ENCODE measurements around the gene HOXC4. TPM values are rescaled to one million over a fixed set of nuclear protein-coding genes. Genes with fewer than 3 reads are reported as not detected.
"Not testable (repeated sequence)": the region's sequence is repeated elsewhere in the genome, so short reads cannot be mapped to it uniquely, and the experiment has no call there.

The HOXC4 gene
- total RNA-seq, 1 experiment from 2014 or later: 9.6 TPM

- no peaks in the 10 kb centered on the region for H3K27me3 ChIP-seq (replicated peaks; ENCODE audit: insufficient read depth, low read depth, low read length, poor library complexity)
- no peak overlapping the region for H3K4me3 ChIP-seq (ENCODE audit: low read depth, low read length, poor library complexity, severe bottlenecking)
- intact Hi-C loops (cut with micrococcal nuclease; ENCODE audit: unreplicated experiment): no loop called here
- no peaks in the 10 kb centered on the region for H3K9me3 ChIP-seq (ENCODE audit: low read depth, low read length, poor library complexity, severe bottlenecking)
- H3K4me1 ChIP-seq (ENCODE audit: insufficient read depth, low read length, poor library complexity, severe bottlenecking): peaks cover 20% of the 10 kb centered on the region
- TF ChIP-seq CTCF (conservative IDR thresholded peaks at IDR 0.05; ENCODE audit: low read depth, low read length): no peak
- TF ChIP-seq EZH2 (IDR thresholded peaks at IDR 0.05; ENCODE audit: borderline replicate concordance, low read depth, low read length, poor library complexity, severe bottlenecking): no peak
- ChIA-PET CTCF (interaction anchor here (0.6 kb wide), 1 partner anchor 250 kb away, joined by 3 read pairs; no protein-coding TSS in a partner anchor), POLR2A (ENCODE audit: low non-redundant PET) (interaction anchor here (0.6 kb wide), 1 partner anchor 8 kb away, joined by 18 read pairs; the partner anchor contains the start of gene HOXC5)
- H3K27ac ChIP-seq (ENCODE audit: low read depth, low read length, poor library complexity, severe bottlenecking): no peak overlapping the region
- no peak for DNase-seq (ENCODE audit: low spot score)
- H3K36me3 ChIP-seq (ENCODE audit: insufficient read depth, low read length, poor library complexity, severe bottlenecking): no peaks in the 10 kb centered on the region
- no TSS peak for BruUV-seq (replicated peaks)
These were observed 13.0 kb upstream of the HOXC4 start for GRCh38 chr12:54040648-54041047.

GRCh38 chr12:54041097-54041690 lies 12.4 kb upstream of the HOXC4 start:
- H3K27ac ChIP-seq (ENCODE audit: low read depth, low read length, poor library complexity, severe bottlenecking): no peak overlapping the region
- DNase-seq (ENCODE audit: low spot score): no peak
- peaks cover 14% of the 10 kb centered on the region for H3K4me1 ChIP-seq (ENCODE audit: insufficient read depth, low read length, poor library complexity, severe bottlenecking)
- CTCF ChIA-PET: interaction anchor here (0.6 kb wide), 1 partner anchor 251 kb away, joined by 3 read pairs; no protein-coding TSS in a partner anchor
- intact Hi-C loops (cut with micrococcal nuclease; ENCODE audit: unreplicated experiment): no loop called here
- no peaks in the 10 kb centered on the region for H3K9me3 ChIP-seq (ENCODE audit: low read depth, low read length, poor library complexity, severe bottlenecking)
- no peaks in the 10 kb centered on the region for H3K36me3 ChIP-seq (ENCODE audit: insufficient read depth, low read length, poor library complexity, severe bottlenecking)
- BruUV-seq (replicated peaks): no TSS peak
- POLR2A ChIA-PET (ENCODE audit: low non-redundant PET): interaction anchor here (0.6 kb wide), 1 partner anchor 8 kb away, joined by 18 read pairs; the partner anchor contains the start of gene HOXC5
- H3K4me3 ChIP-seq (ENCODE audit: low read depth, low read length, poor library complexity, severe bottlenecking): no peak overlapping the region
- H3K27me3 ChIP-seq (replicated peaks; ENCODE audit: insufficient read depth, low read depth, low read length, poor library complexity): no peaks in the 10 kb centered on the region
- TF ChIP-seq CTCF (conservative IDR thresholded peaks at IDR 0.05; ENCODE audit: low read depth, low read length): no peak
- TF ChIP-seq EZH2 (IDR thresholded peaks at IDR 0.05; ENCODE audit: borderline replicate concordance, low read depth, low read length, poor library complexity, severe bottlenecking): no peak

GRCh38 chr12:54042033-54042432 lies 11.6 kb upstream of the HOXC4 start:
- CTCF ChIA-PET; H3K4me1 ChIP-seq (ENCODE audit: insufficient read depth, low read length, poor library complexity, severe bottlenecking): not testable (repeated sequence)

More at GRCh38 chr12:54042033-54042432, 11.6 kb upstream of the HOXC4 start:
- DNase-seq (ENCODE audit: low spot score); H3K9me3 ChIP-seq (ENCODE audit: low read depth, low read length, poor library complexity, severe bottlenecking); H3K4me3 ChIP-seq (ENCODE audit: low read depth, low read length, poor library complexity, severe bottlenecking); H3K27ac ChIP-seq (ENCODE audit: low read depth, low read length, poor library complexity, severe bottlenecking); intact Hi-C loops (cut with micrococcal nuclease; ENCODE audit: unreplicated experiment); BruUV-seq (replicated peaks); H3K27me3 ChIP-seq (replicated peaks; ENCODE audit: insufficient read depth, low read depth, low read length, poor library complexity); H3K36me3 ChIP-seq (ENCODE audit: insufficient read depth, low read length, poor library complexity, severe bottlenecking); POLR2A ChIA-PET (ENCODE audit: low non-redundant PET): not testable (repeated sequence)
